ENCODE data around the gene CEP104. TPM values are rescaled to one million over a fixed set of nuclear protein-coding genes. Genes with fewer than 3 reads are reported as not detected.

CEP104 gene
- total and polyA plus RNA-seq, 9 of the 15 experiments (the other 6 are each of a cell fraction or from before 2014, with no cell fraction given), result 11.2 to 63.4 (median 42.6) TPM

GRCh38 chr1:3785456-3786157, 71.4 kb downstream of the CEP104 start:
- Histone ChIP-seq H2AFZ (ENCODE audit: low read depth, low read length) (no peak overlapping the region), H3K4me3 (no peak overlapping the region), H3K9ac (ENCODE audit: insufficient read depth in 1 of 2, low read depth in 2 of 2, low read length in 2 of 2) (no peak overlapping the region), H3K27me3 (ENCODE audit: control insufficient read depth in 2 of 2, insufficient read depth in 2 of 2, low read length in 2 of 2) (no peaks in the 10 kb centered on the region), H3K79me2 (ENCODE audit: control insufficient read depth, insufficient read depth, low read length) (peaks cover 32% of the 10 kb centered on the region), H3K4me1 (replicated peaks in 1 of 2; ENCODE audit: control insufficient read depth in 2 of 2, insufficient read depth in 2 of 2, low read length in 2 of 2) (peaks cover 0 to 36% of the 10 kb centered on the region in 2 experiments; a peak in 2 of 5 replicates), H3K27ac (ENCODE audit: extremely low read depth, low read depth, low read length) (no peak overlapping the region), H3K9me1 (ENCODE audit: control insufficient read depth, insufficient read depth, low read length) (no peaks in the 10 kb centered on the region), H3K9me3 (replicated peaks; ENCODE audit: control insufficient read depth, insufficient read depth, low read depth, low read length) (no peaks in the 10 kb centered on the region), H4K20me1 (replicated peaks; ENCODE audit: control insufficient read depth, insufficient read depth, low read length) (peaks cover 7% of the 10 kb centered on the region; the same call in 1 of the 2 replicates), H3K4me2 (ENCODE audit: insufficient read depth, low read length) (no peak overlapping the region), H3K36me3 (ENCODE audit: control insufficient read depth, insufficient read depth, low read length) (peaks cover 98% of the 10 kb centered on the region)
- intact Hi-C loops (cut with micrococcal nuclease) (loop anchor here (1.0 kb wide), 2 partner anchors 16 to 122 kb away; no protein-coding TSS in a partner anchor), in situ Hi-C loops (cut with MboI) (no loop called here)
- TSS peak; percentile 7 for BruUV-seq (replicated peaks)
- ATAC-seq, result peak; percentile 91
- ChIA-PET POLR2A (interaction anchor here (0.6 to 5.0 kb wide), 7 partner anchors 8 to 122 kb away, joined by 3 to 41 read pairs (median 4); partner anchors contain the start of gene LRRC47), CTCF (ENCODE audit: low intra/inter-chr PET ratio) (interaction anchor here (0.6 to 1.6 kb wide), 5 partner anchors 84 to 407 kb away, joined by 3 to 7 read pairs (median 5); no protein-coding TSS in a partner anchor)
- DNase-seq (ENCODE audit: extremely low read depth in 1 of 4, low spot score in 3 of 4), result peak; percentile 65 to 74 (median 70)
- FAIRE-seq, result peak; percentile 89
- 62% methylated on average over 12 of the region's 14 CpGs for WGBS (ENCODE audit: insufficient coverage, low coverage, missing lambda C conversion rate)
- TF ChIP-seq OTX1 (CRISPR knock-in tag; IDR thresholded peaks at IDR 0.05) (no peak), DACH1 (IDR thresholded peaks at IDR 0.05; ENCODE audit: partially characterized antibody) (no peak), EWSR1 (IDR thresholded peaks at IDR 0.05; ENCODE audit: borderline replicate concordance, low read depth, partially characterized antibody) (no peak), BCL6 (CRISPR knock-in tag; IDR thresholded peaks at IDR 0.05) (no peak), NFYB (IDR thresholded peaks at IDR 0.05; ENCODE audit: extremely low read depth, insufficient read length) (no peak), ZNF384 (IDR thresholded peaks at IDR 0.05; ENCODE audit: low read depth, low read length) (peak; percentile 67; the same call in 1 of the 2 replicates), SMC3 (conservative IDR thresholded peaks at IDR 0.05; ENCODE audit: insufficient read depth, low read depth, low read length) (peak; percentile 86), LCOR (CRISPR knock-in tag; IDR thresholded peaks at IDR 0.05) (0 out of 2 replicates have a peak, but pooled peaks have one; percentile 32), NR2F6 (CRISPR knock-in tag; IDR thresholded peaks at IDR 0.05) (no peak), RFX7 (CRISPR knock-in tag; IDR thresholded peaks at IDR 0.05) (no peak), NR2C2 (CRISPR knock-in tag; IDR thresholded peaks at IDR 0.05) (no peak), NR2C2 (tag; IDR thresholded peaks at IDR 0.05) (no peak)
- TF ChIP-seq, protein P1, sequence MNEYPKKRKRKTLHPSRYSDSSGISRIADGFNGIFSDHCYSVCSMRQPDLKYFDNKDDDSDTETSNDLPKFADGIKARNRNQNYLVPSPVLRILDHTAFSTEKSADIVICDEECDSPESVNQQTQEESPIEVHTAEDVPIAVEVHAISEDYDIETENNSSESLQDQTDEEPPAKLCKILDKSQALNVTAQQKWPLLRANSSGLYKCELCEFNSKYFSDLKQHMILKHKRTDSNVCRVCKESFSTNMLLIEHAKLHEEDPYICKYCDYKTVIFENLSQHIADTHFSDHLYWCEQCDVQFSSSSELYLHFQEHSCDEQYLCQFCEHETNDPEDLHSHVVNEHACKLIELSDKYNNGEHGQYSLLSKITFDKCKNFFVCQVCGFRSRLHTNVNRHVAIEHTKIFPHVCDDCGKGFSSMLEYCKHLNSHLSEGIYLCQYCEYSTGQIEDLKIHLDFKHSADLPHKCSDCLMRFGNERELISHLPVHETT (CRISPR knock-in tag; conservative IDR thresholded peaks at IDR 0.05 in 1 of 2, IDR thresholded peaks at IDR 0.05 in 1 of 2), result no peak
- TF ChIP-seq, protein P2, sequence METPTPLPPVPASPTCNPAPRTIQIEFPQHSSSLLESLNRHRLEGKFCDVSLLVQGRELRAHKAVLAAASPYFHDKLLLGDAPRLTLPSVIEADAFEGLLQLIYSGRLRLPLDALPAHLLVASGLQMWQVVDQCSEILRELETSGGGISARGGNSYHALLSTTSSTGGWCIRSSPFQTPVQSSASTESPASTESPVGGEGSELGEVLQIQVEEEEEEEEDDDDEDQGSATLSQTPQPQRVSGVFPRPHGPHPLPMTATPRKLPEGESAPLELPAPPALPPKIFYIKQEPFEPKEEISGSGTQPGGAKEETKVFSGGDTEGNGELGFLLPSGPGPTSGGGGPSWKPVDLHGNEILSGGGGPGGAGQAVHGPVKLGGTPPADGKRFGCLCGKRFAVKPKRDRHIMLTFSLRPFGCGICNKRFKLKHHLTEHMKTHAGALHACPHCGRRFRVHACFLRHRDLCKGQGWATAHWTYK (CRISPR knock-in tag; IDR thresholded peaks at IDR 0.05), result no peak
